ENCODE results near the gene PNPLA5. TPM values are rescaled to one million over a fixed set of nuclear protein-coding genes. Genes with fewer than 3 reads are reported as not detected.

PNPLA5 gene
- polyA plus RNA-seq, 1 experiment = not detected

DNA sequence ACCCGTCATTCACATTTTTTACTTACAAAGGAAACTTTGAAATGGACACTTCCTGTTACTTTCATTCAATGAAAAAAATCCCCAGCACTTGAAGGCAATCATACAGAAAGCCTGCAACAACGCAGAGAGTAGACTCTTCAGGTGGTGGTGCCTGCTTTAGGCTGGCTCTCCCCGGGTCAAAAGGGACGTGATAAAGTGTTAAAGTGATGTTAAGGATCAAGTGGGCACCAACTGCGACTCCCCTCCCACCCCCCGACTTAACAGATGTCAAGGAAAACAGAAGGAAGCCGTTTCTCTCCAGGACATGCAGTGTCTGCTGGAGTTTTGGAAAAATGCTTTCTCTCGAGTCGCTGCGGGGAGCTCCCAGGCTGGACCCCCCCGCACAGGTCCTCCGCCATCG lies 31.4 kb upstream of the PNPLA5 start:
- ChIA-PET POLR2A (interaction anchor here (0.7 kb wide), 1 partner anchor 894 kb away, joined by 10 read pairs; no protein-coding TSS in a partner anchor), CTCF (interaction anchor here (0.7 to 1.7 kb wide), 3 partner anchors 19 to 70 kb away, joined by 3 read pairs; no protein-coding TSS in a partner anchor)
- no peaks in the 10 kb centered on the region for H3K36me3 ChIP-seq (ENCODE audit: control insufficient read depth, insufficient read depth, low read length)
- TF ChIP-seq, protein P1, sequence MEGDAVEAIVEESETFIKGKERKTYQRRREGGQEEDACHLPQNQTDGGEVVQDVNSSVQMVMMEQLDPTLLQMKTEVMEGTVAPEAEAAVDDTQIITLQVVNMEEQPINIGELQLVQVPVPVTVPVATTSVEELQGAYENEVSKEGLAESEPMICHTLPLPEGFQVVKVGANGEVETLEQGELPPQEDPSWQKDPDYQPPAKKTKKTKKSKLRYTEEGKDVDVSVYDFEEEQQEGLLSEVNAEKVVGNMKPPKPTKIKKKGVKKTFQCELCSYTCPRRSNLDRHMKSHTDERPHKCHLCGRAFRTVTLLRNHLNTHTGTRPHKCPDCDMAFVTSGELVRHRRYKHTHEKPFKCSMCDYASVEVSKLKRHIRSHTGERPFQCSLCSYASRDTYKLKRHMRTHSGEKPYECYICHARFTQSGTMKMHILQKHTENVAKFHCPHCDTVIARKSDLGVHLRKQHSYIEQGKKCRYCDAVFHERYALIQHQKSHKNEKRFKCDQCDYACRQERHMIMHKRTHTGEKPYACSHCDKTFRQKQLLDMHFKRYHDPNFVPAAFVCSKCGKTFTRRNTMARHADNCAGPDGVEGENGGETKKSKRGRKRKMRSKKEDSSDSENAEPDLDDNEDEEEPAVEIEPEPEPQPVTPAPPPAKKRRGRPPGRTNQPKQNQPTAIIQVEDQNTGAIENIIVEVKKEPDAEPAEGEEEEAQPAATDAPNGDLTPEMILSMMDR (IDR thresholded peaks at IDR 0.05; ENCODE audit: insufficient read depth, low read depth, low read length) = no peak
- no peak for DNase-seq (ENCODE audit: low read depth)
- no peaks in the 10 kb centered on the region for H3K27me3 ChIP-seq (ENCODE audit: control insufficient read depth, insufficient read depth, low read length)
- H3K4me3 ChIP-seq (ENCODE audit: low read depth, low read length) = peak overlapping the region; percentile 75

DNA sequence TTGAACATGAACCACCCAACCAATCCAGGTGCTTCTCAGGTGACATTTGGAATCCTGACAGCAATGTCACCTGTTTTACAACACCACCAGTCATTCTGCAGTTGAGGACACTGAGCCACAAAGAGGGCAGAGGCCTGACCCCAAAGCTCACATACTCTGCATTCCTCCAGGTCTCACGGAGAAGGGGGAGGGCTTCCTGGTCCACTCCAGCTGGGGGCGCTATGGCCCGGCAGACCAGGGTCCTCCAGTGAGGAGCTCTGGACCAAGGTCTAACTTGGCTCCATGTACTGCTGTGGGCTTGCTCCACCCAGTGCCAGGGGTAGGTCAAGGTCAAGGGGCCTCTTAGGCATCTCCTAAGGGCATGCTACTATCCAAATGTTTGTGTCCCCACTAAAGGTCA lies 30.3 kb upstream of the PNPLA5 start:
- Histone ChIP-seq H3K27me3 (ENCODE audit: control insufficient read depth, insufficient read depth, low read length) (no peaks in the 10 kb centered on the region), H3K4me3 (ENCODE audit: low read depth, low read length) (no peak overlapping the region), H3K36me3 (ENCODE audit: control insufficient read depth, insufficient read depth, low read length) (no peaks in the 10 kb centered on the region)
- ChIA-PET POLR2A (no interaction called here), CTCF (interaction anchor here (1.3 to 1.9 kb wide), 2 partner anchors 23 to 39 kb away, joined by 7 read pairs; no protein-coding TSS in a partner anchor)
- no peak for DNase-seq (ENCODE audit: low read depth)
- TF ChIP-seq, protein P1 (IDR thresholded peaks at IDR 0.05; ENCODE audit: insufficient read depth, low read depth, low read length) = 0 out of 2 replicates have a peak, but pooled peaks have one; percentile 16

DNA sequence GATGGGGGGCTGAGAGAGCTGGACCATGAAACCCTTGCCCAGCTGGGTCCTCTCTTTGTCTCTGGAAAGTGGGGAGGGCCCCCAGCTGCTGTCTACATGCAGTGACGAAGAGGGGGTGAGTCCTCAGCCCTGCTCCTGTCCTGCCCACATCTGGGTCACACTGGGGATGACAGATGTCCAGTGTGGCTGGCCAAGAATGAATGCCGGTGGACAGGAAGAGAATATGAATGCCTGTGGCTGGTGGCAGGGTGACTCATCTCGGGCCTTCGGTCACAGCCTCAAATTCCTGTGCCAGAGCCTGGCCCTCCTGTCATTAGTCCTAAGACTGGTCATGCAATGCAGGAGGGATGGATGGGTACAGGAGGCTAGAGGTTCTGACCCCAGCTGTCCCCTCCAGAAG lies 29.6 kb upstream of the PNPLA5 start:
- H3K27me3 ChIP-seq (ENCODE audit: control insufficient read depth, insufficient read depth, low read length) = no peaks in the 10 kb centered on the region
- H3K4me3 ChIP-seq (ENCODE audit: low read depth, low read length) = no peak overlapping the region
- DNase-seq (ENCODE audit: low read depth) = peak; percentile 40
- no peaks in the 10 kb centered on the region for H3K36me3 ChIP-seq (ENCODE audit: control insufficient read depth, insufficient read depth, low read length)
- ChIA-PET POLR2A (no interaction called here), CTCF (interaction anchor here (1.3 to 1.9 kb wide), 4 partner anchors 11 to 38 kb away, joined by 3 to 7 read pairs (median 6); no protein-coding TSS in a partner anchor)
- TF ChIP-seq, protein P1 (IDR thresholded peaks at IDR 0.05; ENCODE audit: insufficient read depth, low read depth, low read length) = no peak

DNA sequence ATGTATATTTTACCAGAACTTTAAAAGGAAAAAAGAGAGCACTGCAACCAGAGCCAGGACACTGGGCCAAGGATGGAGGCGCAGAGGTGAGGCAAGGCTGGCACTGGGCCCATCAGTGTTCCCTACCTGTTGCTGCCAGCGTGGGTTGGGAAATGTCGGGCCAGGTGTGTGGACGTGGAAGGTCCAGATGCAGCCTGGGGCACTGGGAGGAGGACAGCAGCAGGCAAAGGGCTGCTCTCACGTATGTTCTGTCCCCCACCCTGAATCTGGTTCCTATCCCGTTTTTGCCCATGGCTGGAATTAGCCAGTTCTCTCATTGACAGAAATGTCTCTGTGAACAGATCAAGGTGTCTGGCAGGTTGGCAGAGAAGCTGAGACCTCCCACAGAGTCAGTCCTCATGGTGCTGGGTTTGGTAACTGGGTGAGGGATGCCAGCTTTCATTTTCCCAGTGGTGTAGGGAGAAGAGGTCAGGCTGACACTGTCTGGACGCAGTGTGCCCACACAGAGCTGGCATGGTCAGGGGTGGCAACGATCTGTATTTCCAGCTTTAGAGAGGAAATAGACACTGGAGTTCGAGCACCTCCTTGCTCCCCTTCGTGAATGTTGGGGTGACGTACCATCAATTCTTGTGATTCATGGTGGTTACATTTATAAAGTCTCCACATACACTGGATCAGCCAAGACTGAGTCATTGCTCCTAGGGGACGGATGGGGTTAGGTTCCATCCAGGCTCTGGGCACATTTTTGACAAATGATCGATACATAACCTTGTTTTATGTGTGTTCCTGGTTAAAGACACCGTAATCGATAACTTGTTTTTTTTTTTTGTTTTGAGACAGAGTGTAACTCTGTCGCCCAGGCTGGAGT lies 27.5 kb upstream of the PNPLA5 start:
- CTCF ChIA-PET = interaction anchor here (1.6 kb wide), 1 partner anchor 27 kb away, joined by 5 read pairs; no protein-coding TSS in a partner anchor
- no peak for DNase-seq (ENCODE audit: low read depth)

DNA sequence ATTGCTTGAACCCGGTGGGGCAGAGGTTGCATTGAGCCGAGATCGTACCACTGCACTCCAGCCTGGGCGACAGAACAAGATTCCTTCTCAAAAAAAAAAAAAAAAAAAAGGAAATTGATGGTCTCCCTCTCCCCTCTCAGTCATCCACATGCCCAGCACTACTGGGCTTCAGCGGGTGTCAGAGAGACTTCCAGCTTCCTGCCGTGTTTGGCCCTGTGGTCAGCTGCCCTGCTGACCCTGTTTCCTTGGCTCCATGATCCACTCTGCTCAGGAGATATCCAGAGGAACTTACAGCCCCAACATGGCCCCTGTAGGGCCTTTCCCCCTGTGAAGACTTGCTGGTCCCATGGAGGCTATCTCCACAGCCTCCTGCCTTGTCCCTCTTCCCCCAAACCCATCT lies 25.7 kb upstream of the PNPLA5 start:
- DNase-seq (ENCODE audit: low read depth) = no peak
- Histone ChIP-seq H3K4me3 (ENCODE audit: low read depth, low read length) (no peak overlapping the region), H3K36me3 (ENCODE audit: control insufficient read depth, insufficient read depth, low read length) (no peaks in the 10 kb centered on the region), H3K27me3 (ENCODE audit: control insufficient read depth, insufficient read depth, low read length) (no peaks in the 10 kb centered on the region)
- TF ChIP-seq, protein P1 (IDR thresholded peaks at IDR 0.05; ENCODE audit: insufficient read depth, low read depth, low read length) = no peak
- POLR2A ChIA-PET = no interaction called here
- CTCF ChIA-PET = no interaction called here

More for the DNA sequence above, 27.5 kb upstream of the PNPLA5 start:
- no peaks in the 10 kb centered on the region for H3K27me3 ChIP-seq (ENCODE audit: control insufficient read depth, insufficient read depth, low read length)
- no peaks in the 10 kb centered on the region for H3K36me3 ChIP-seq (ENCODE audit: control insufficient read depth, insufficient read depth, low read length)
- TF ChIP-seq, protein P1 (IDR thresholded peaks at IDR 0.05; ENCODE audit: insufficient read depth, low read depth, low read length) = no peak
- H3K4me3 ChIP-seq (ENCODE audit: low read depth, low read length) = no peak overlapping the region
- POLR2A ChIA-PET = no interaction called here
